GM12878 (cell line): ENCODE measurements around the gene DACH2. TPM values are rescaled to one million over a fixed set of nuclear protein-coding genes. Genes with fewer than 3 reads are reported as not detected.

Experiments
- ATAC-seq: fragments of 200-7000 bp; cut with Tn5 transposase; 3 replicates; pipeline ENCODE4 v1.9.1; 2020; ENCODE audit warnings: mild to moderate bottlenecking, moderate library complexity
- BruUV-seq: library from RNA; stranded (reverse); fragments of 400-500 nt; replicated peaks from 2 replicates; lab custom pipeline; 2021; lab: Mats Ljungman, UMichigan
- CTCF ChIA-PET: fragments of 300-600 bp; sonication (Branson Sonifier 250); formaldehyde crosslinking; extraction: SDS; loops from one replicate; lab custom pipeline; 2021; ENCODE audit warnings: inconsistent platforms; lab: Yijun Ruan, JAX
- POLR2A ChIA-PET: fragments of 350-600 bp; formaldehyde crosslinking; extraction: SDS; loops from one replicate; lab custom pipeline; 2021; ENCODE audit warnings: inconsistent platforms; lab: Charles Lee
- RAD21 ChIA-PET: fragments of 300-600 bp; sonication (Branson Sonifier 250); formaldehyde crosslinking; loops from one replicate; lab custom pipeline; 2023; ENCODE audit warnings: antibody characterized with exemption; ENCODE audit not compliant: unreplicated experiment; lab: Charles Lee
- SMC1A ChIA-PET: fragments of 300-600 bp; sonication (Branson Sonifier 250); formaldehyde crosslinking; loops from one replicate; lab custom pipeline; 2023; ENCODE audit not compliant: unreplicated experiment, uncharacterized antibody; lab: Charles Lee
- DNase-seq: peaks from one replicate; pipeline ENCODE4 v3.0.0-alpha.2; 2011; ENCODE audit warnings: low read depth, low spot score
- FAIRE-seq: peaks from 3 replicates; lab custom pipeline; 2011; peaks lifted over from hg19 to GRCh38; lab: Jason Lieb, UNC
- H2AFZ ChIP-seq: 2 replicates; pipeline ENCODE4 v1.6.0; 2011; ENCODE audit warnings: low read depth, low read length, control low read depth; ENCODE audit not compliant: control insufficient read depth
- H3K27ac ChIP-seq: 2 replicates; pipeline ENCODE4 v1.5.1; 2011; ENCODE audit warnings: control low read depth; ENCODE audit not compliant: control insufficient read depth, insufficient read depth
- H3K27me3 ChIP-seq, 2 experiments: replicated peaks in 1 of 2; 2 replicates each; pipeline versions ENCODE4 v1.6.0 to v1.6.1; 2011; ENCODE audit warnings: low read length in 1 of 2; ENCODE audit not compliant: control insufficient read depth in 2 of 2, insufficient read depth in 2 of 2
- H3K36me3 ChIP-seq, 2 experiments: 2 replicates each; pipeline ENCODE4 v1.5.1; 2011; ENCODE audit warnings: low read length in 1 of 2; ENCODE audit not compliant: control insufficient read depth in 2 of 2, insufficient read depth in 2 of 2
- H3K4me1 ChIP-seq: 2 replicates; pipeline ENCODE4 v1.6.1; 2011; ENCODE audit warnings: mild to moderate bottlenecking, low read length, moderate library complexity, mixed read lengths; ENCODE audit not compliant: control insufficient read depth, insufficient read depth
- H3K4me2 ChIP-seq: 2 replicates; pipeline ENCODE4 v1.6.0; 2011; ENCODE audit warnings: control low read depth; ENCODE audit not compliant: control insufficient read depth, insufficient read depth
- H3K4me3 ChIP-seq: fragments of 200-600 bp; sonication (generic); 2 replicates; pipeline ENCODE4 v1.5.1; 2016
- H3K79me2 ChIP-seq: 2 replicates; pipeline ENCODE4 v1.6.0; 2011; ENCODE audit warnings: low read length; ENCODE audit not compliant: control insufficient read depth, insufficient read depth
- H3K9ac ChIP-seq: 2 replicates; pipeline ENCODE4 v1.8.0; 2011; ENCODE audit warnings: low read length, control low read depth, mixed read lengths; ENCODE audit not compliant: control insufficient read depth, insufficient read depth
- H3K9me3 ChIP-seq: replicated peaks from 3 replicates; pipeline ENCODE4 v1.5.1; 2011; ENCODE audit warnings: mild to moderate bottlenecking, low read length; ENCODE audit not compliant: control insufficient read depth, insufficient read depth
- H4K20me1 ChIP-seq: 2 replicates; pipeline ENCODE4 v1.6.0; 2011; ENCODE audit not compliant: control insufficient read depth, insufficient read depth
- MYB ChIP-seq: fragments of 150-350 bp; IDR thresholded peaks from 2 replicates; pipeline ENCODE4 v1.6.1; 2014; ENCODE audit warnings: mild to moderate bottlenecking, low read depth, low read length, borderline replicate concordance
- NR2C1 ChIP-seq: fragments of 450-650 bp; IDR thresholded peaks from 2 replicates; pipeline ENCODE4 v1.6.1; 2017; ENCODE audit warnings: antibody characterized with exemption, mild to moderate bottlenecking, moderate library complexity
- STAT3 ChIP-seq: IDR thresholded peaks from 2 replicates; pipeline ENCODE4 v1.6.1; 2011; ENCODE audit warnings: low read depth, low read length, improper control_type of control experiment
- ZNF24 ChIP-seq: fragments of 450-650 bp; IDR thresholded peaks from 2 replicates; pipeline ENCODE4 v1.6.1; 2017; ENCODE audit warnings: antibody characterized with exemption, mild to moderate bottlenecking
- WGBS: methylation state at CpG from one replicate; pipeline ENCODE4 v1.1.6; 2016; ENCODE audit warnings: low lambda C conversion rate; ENCODE audit not compliant: insufficient replicate concordance, insufficient coverage; ENCODE audit errors: missing lambda C conversion rate; 5-methylcytosine and 5-hydroxymethylcytosine counted together
- in situ Hi-C: fragments of 300-500 bp; cut with MboI; formaldehyde crosslinking; loops from 9 replicates; pipeline ENCODE4 v1.14.3; 2018; ENCODE audit warnings: mixed read lengths
- intact Hi-C: fragments of 100-400 bp; cut with micrococcal nuclease; formaldehyde crosslinking; loops from one replicate; pipeline ENCODE4 v1.14.2; 2022; ENCODE audit not compliant: unreplicated experiment
- polyA plus RNA-seq, 11 experiments: library from polyadenylated mRNA; depleted of rRNA in 4 of 11; unstranded in 6 of 11; stranded (reverse) in 5 of 11; fragments of >200 nt; fragmentation: Nextera tagmentation in 4 of 11; fragmentation: Illumina TruSeq in 1 of 11; extraction: Ambion mirVana in 4 of 11; extraction: Trizol in 1 of 11; gene quantifications; 1 replicate in 1 of 11; 2 replicates in 10 of 11; pipeline versions ENCODE4 v1.2.1 to v1.2.3, GENCODE V29; 2011 to 2016; ENCODE audit warnings: inconsistent platforms in 2 of 11, missing spikeins in 2 of 11, low read depth in 1 of 11
- total RNA-seq, 4 experiments: library from RNA; depleted of rRNA in 3 of 4; stranded (reverse); fragments of >200 nt in 3 of 4; fragmentation: Illumina TruSeq in 1 of 4; extraction: Trizol in 1 of 4; gene quantifications; 2 replicates each; pipeline versions ENCODE4 v1.2.1 to v1.2.3, GENCODE V29; 2013 to 2021
- TF ChIP-seq, protein P1 (sequence below): IDR thresholded peaks from 2 replicates; pipeline ENCODE4 v1.6.1; 2012; ENCODE audit warnings: low read length, inconsistent platforms
- TF ChIP-seq, protein P2 (sequence below): fragments of 450-650 bp; formaldehyde crosslinking; IDR thresholded peaks from 2 replicates; pipeline ENCODE4 v1.4.0; 2022; ENCODE audit warnings: mild to moderate bottlenecking, moderate library complexity
- TF ChIP-seq, protein P3 (sequence below): IDR thresholded peaks from 2 replicates; pipeline ENCODE4 v1.6.1; 2011; ENCODE audit warnings: mild to moderate bottlenecking, low read depth, low read length, moderate library complexity; ENCODE audit not compliant: insufficient replicate concordance
- TF ChIP-seq, protein P4 (sequence below): IDR thresholded peaks from 2 replicates; pipeline ENCODE4 v1.6.1; 2012; ENCODE audit warnings: low read depth, low read length, improper control_type of control experiment
- TF ChIP-seq, protein P5 (sequence below): IDR thresholded peaks from 2 replicates; pipeline ENCODE4 v1.6.1; 2012; ENCODE audit warnings: improper control_type of control experiment, low read depth, low read length; ENCODE audit not compliant: insufficient replicate concordance

The DACH2 gene
- total and polyA plus RNA-seq, 10 of the 15 experiments (the other 5 are each of a cell fraction or from before 2014, with no cell fraction given), result 0.03 to 0.19 (median 0.07) TPM; not detected in 6

DNA sequence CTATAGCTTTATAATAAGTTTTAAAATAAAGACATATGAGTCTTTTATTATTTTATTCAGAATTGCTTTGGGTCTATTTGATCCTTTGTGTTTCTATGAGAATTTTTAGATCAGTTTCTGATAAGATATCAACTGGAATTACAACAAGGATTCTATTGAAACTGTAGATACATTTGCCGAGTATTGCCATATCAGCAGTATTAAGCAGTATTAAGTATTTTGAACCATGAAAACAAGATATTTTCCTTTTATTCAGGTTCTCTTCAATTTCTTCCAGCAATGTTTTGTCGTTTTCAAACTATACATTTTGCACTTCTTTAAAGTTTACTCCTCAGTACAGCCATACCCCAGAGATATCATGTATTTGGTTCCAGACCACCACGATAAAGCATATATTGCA lies 598.8 kb downstream of the DACH2 start:
- H3K27ac ChIP-seq, result no peak overlapping the region
- SMC1A ChIA-PET, result no interaction called here
- H3K4me2 ChIP-seq, result no peak overlapping the region
- H3K36me3 ChIP-seq, result no peaks in the 10 kb centered on the region
- no peaks in the 10 kb centered on the region for H3K9me3 ChIP-seq
- DNase-seq, result no peak
- POLR2A ChIA-PET, result no interaction called here
- H3K79me2 ChIP-seq, result no peaks in the 10 kb centered on the region
- H3K4me3 ChIP-seq, result no peak overlapping the region
- no peaks in the 10 kb centered on the region for H4K20me1 ChIP-seq
- H3K4me1 ChIP-seq, result no peaks in the 10 kb centered on the region
- no TSS peak for BruUV-seq
- RAD21 ChIA-PET, result no interaction called here
- H3K27me3 ChIP-seq, result no peaks in the 10 kb centered on the region
- ATAC-seq, result no peak
- no peak overlapping the region for H3K9ac ChIP-seq
- intact Hi-C loops, result no loop called here
- CTCF ChIA-PET, result no interaction called here
- no peak for FAIRE-seq
- H2AFZ ChIP-seq, result no peak overlapping the region
- 65% methylated on average over 3 of the region's 3 CpGs for WGBS
- in situ Hi-C loops, result no loop called here
- no peak for TF ChIP-seq STAT3
- TF ChIP-seq, protein P1, sequence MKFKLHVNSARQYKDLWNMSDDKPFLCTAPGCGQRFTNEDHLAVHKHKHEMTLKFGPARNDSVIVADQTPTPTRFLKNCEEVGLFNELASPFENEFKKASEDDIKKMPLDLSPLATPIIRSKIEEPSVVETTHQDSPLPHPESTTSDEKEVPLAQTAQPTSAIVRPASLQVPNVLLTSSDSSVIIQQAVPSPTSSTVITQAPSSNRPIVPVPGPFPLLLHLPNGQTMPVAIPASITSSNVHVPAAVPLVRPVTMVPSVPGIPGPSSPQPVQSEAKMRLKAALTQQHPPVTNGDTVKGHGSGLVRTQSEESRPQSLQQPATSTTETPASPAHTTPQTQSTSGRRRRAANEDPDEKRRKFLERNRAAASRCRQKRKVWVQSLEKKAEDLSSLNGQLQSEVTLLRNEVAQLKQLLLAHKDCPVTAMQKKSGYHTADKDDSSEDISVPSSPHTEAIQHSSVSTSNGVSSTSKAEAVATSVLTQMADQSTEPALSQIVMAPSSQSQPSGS, result no peak
- TF ChIP-seq, protein P2, sequence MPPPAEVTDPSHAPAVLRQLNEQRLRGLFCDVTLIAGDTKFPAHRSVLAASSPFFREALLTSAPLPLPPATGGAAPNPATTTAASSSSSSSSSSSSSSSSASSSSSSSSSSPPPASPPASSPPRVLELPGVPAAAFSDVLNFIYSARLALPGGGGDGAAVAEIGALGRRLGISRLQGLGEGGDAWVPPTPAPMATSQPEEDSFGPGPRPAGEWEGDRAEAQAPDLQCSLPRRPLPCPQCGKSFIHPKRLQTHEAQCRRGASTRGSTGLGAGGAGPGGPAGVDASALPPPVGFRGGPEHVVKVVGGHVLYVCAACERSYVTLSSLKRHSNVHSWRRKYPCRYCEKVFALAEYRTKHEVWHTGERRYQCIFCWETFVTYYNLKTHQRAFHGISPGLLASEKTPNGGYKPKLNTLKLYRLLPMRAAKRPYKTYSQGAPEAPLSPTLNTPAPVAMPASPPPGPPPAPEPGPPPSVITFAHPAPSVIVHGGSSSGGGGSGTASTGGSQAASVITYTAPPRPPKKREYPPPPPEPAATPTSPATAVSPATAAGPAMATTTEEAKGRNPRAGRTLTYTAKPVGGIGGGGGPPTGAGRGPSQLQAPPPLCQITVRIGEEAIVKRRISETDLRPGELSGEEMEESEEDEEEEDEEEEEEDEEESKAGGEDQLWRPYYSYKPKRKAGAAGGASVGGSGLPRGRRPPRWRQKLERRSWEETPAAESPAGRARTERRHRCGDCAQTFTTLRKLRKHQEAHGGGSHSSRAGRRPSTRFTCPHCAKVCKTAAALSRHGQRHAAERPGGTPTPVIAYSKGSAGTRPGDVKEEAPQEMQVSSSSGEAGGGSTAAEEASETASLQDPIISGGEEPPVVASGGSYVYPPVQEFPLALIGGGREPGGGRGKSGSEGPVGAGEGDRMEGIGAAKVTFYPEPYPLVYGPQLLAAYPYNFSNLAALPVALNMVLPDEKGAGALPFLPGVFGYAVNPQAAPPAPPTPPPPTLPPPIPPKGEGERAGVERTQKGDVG (CRISPR knock-in tag), result no peak
- TF ChIP-seq, protein P3, sequence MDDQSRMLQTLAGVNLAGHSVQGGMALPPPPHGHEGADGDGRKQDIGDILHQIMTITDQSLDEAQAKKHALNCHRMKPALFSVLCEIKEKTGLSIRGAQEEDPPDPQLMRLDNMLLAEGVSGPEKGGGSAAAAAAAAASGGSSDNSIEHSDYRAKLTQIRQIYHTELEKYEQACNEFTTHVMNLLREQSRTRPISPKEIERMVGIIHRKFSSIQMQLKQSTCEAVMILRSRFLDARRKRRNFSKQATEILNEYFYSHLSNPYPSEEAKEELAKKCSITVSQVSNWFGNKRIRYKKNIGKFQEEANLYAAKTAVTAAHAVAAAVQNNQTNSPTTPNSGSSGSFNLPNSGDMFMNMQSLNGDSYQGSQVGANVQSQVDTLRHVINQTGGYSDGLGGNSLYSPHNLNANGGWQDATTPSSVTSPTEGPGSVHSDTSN, result no peak
- TF ChIP-seq, protein P4, sequence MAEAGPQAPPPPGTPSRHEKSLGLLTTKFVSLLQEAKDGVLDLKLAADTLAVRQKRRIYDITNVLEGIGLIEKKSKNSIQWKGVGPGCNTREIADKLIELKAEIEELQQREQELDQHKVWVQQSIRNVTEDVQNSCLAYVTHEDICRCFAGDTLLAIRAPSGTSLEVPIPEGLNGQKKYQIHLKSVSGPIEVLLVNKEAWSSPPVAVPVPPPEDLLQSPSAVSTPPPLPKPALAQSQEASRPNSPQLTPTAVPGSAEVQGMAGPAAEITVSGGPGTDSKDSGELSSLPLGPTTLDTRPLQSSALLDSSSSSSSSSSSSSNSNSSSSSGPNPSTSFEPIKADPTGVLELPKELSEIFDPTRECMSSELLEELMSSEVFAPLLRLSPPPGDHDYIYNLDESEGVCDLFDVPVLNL, result no peak
- TF ChIP-seq MYB, result no peak
- TF ChIP-seq, protein P5, sequence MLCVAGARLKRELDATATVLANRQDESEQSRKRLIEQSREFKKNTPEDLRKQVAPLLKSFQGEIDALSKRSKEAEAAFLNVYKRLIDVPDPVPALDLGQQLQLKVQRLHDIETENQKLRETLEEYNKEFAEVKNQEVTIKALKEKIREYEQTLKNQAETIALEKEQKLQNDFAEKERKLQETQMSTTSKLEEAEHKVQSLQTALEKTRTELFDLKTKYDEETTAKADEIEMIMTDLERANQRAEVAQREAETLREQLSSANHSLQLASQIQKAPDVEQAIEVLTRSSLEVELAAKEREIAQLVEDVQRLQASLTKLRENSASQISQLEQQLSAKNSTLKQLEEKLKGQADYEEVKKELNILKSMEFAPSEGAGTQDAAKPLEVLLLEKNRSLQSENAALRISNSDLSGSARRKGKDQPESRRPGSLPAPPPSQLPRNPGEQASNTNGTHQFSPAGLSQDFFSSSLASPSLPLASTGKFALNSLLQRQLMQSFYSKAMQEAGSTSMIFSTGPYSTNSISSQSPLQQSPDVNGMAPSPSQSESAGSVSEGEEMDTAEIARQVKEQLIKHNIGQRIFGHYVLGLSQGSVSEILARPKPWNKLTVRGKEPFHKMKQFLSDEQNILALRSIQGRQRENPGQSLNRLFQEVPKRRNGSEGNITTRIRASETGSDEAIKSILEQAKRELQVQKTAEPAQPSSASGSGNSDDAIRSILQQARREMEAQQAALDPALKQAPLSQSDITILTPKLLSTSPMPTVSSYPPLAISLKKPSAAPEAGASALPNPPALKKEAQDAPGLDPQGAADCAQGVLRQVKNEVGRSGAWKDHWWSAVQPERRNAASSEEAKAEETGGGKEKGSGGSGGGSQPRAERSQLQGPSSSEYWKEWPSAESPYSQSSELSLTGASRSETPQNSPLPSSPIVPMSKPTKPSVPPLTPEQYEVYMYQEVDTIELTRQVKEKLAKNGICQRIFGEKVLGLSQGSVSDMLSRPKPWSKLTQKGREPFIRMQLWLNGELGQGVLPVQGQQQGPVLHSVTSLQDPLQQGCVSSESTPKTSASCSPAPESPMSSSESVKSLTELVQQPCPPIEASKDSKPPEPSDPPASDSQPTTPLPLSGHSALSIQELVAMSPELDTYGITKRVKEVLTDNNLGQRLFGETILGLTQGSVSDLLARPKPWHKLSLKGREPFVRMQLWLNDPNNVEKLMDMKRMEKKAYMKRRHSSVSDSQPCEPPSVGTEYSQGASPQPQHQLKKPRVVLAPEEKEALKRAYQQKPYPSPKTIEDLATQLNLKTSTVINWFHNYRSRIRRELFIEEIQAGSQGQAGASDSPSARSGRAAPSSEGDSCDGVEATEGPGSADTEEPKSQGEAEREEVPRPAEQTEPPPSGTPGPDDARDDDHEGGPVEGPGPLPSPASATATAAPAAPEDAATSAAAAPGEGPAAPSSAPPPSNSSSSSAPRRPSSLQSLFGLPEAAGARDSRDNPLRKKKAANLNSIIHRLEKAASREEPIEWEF, result no peak
- TF ChIP-seq ZNF24, result no peak
- no peak for TF ChIP-seq NR2C1
